ENCODE data around the gene ESD. TPM values are rescaled to one million over a fixed set of nuclear protein-coding genes. Genes with fewer than 3 reads are reported as not detected.

Gene ESD
- total RNA-seq, 1 experiment from 2014 or later, result 68.3 TPM

GRCh38 chr13:46753917-46754316 lies 43.0 kb downstream of the ESD start:
- Histone ChIP-seq H3K36me3 (ENCODE audit: control insufficient read depth, insufficient read depth, low read length) (no peaks in the 10 kb centered on the region), H3K9me3 (ENCODE audit: control insufficient read depth, insufficient read depth, low read depth, low read length) (no peaks in the 10 kb centered on the region), H3K27ac (ENCODE audit: low read length) (no peak overlapping the region), H3K4me3 (ENCODE audit: low read depth in 2 of 2, low read length in 2 of 2) (no peak overlapping the region), H3K27me3 (ENCODE audit: control insufficient read depth, insufficient read depth, low read length) (no peaks in the 10 kb centered on the region), H3K4me1 (ENCODE audit: control insufficient read depth, insufficient read depth, low read length) (no peaks in the 10 kb centered on the region)
- ChIA-PET POLR2A (no interaction called here), CTCF (no interaction called here)
- BruUV-seq (replicated peaks), result no TSS peak
- DNase-seq (ENCODE audit: low read depth, low spot score), result no peak
- intact Hi-C loops (cut with micrococcal nuclease; ENCODE audit: unreplicated experiment) (no loop called here), in situ Hi-C loops (cut with HindIII; ENCODE audit: low pct_unique_long_range_greater_than_20kb, low sequenced_read_pairs) (no loop called here)
- no peak for ATAC-seq
- TF ChIP-seq REST (IDR thresholded peaks at IDR 0.05; ENCODE audit: insufficient read depth in 1 of 2, low read depth in 2 of 2, low read length in 1 of 2), result no peak
- no peak for TF ChIP-seq TCF7L2 (IDR thresholded peaks at IDR 0.05; ENCODE audit: low read depth, low read length)
- no peak for TF ChIP-seq POLR2AphosphoS5 (IDR thresholded peaks at IDR 0.05; ENCODE audit: low read depth, low read length)
- no peak for TF ChIP-seq SIN3A (IDR thresholded peaks at IDR 0.05; ENCODE audit: borderline replicate concordance, insufficient read depth, low read depth, low read length)
- no peak for TF ChIP-seq CTCF (IDR thresholded peaks at IDR 0.05)

GRCh38 chr13:46753137-46753536 lies 43.8 kb downstream of the ESD start:
- H3K9me3 ChIP-seq (ENCODE audit: control insufficient read depth, insufficient read depth, low read depth, low read length), result no peaks in the 10 kb centered on the region
- no peak overlapping the region for H3K4me3 ChIP-seq (ENCODE audit: low read depth in 2 of 2, low read length in 2 of 2)
- H3K27ac ChIP-seq (ENCODE audit: low read length), result no peak overlapping the region
- ATAC-seq (no peak), DNase-seq (ENCODE audit: low read depth, low spot score) (no peak)
- ChIA-PET POLR2A (no interaction called here), CTCF (no interaction called here)
- H3K36me3 ChIP-seq (ENCODE audit: control insufficient read depth, insufficient read depth, low read length), result no peaks in the 10 kb centered on the region
- intact Hi-C loops (cut with micrococcal nuclease; ENCODE audit: unreplicated experiment), result no loop called here
- no peaks in the 10 kb centered on the region for H3K4me1 ChIP-seq (ENCODE audit: control insufficient read depth, insufficient read depth, low read length)
- BruUV-seq (replicated peaks), result no TSS peak
- H3K27me3 ChIP-seq (ENCODE audit: control insufficient read depth, insufficient read depth, low read length), result no peaks in the 10 kb centered on the region
- in situ Hi-C loops (cut with HindIII; ENCODE audit: low pct_unique_long_range_greater_than_20kb, low sequenced_read_pairs), result no loop called here
- TF ChIP-seq POLR2AphosphoS5 (IDR thresholded peaks at IDR 0.05; ENCODE audit: low read depth, low read length) (no peak), TCF7L2 (IDR thresholded peaks at IDR 0.05; ENCODE audit: low read depth, low read length) (no peak), REST (IDR thresholded peaks at IDR 0.05; ENCODE audit: insufficient read depth in 1 of 2, low read depth in 2 of 2, low read length in 1 of 2) (no peak), CTCF (IDR thresholded peaks at IDR 0.05) (no peak), SIN3A (IDR thresholded peaks at IDR 0.05; ENCODE audit: borderline replicate concordance, insufficient read depth, low read depth, low read length) (no peak)
